Prostate gland (tissue), 2 donors: ENCODE results near the gene MAD1L1.

Experiments used
- CTCF ChIP-seq, 4 experiments: fragments of 200-600 bp in 2 of 4; fragments of 450-650 bp in 2 of 4; sonication (generic) in 2 of 4; IDR thresholded peaks; 1 replicate in 3 of 4; 2 replicates in 1 of 4; pipeline ENCODE4 v1.5.1; 2016 to 2019; ENCODE audit warnings: antibody characterized with exemption in 4 of 4, mild to moderate bottlenecking in 2 of 4, moderate library complexity in 2 of 4
- POLR2A ChIP-seq: fragments of 450-650 bp; IDR thresholded peaks from one replicate; pipeline ENCODE4 v1.6.1; 2016; ENCODE audit warnings: antibody characterized with exemption, mild to moderate bottlenecking
- POLR2AphosphoS5 ChIP-seq: sonication (generic); formaldehyde crosslinking; IDR thresholded peaks from one replicate; pipeline ENCODE4 v1.6.1; 2017; ENCODE audit warnings: antibody characterized with exemption

- TF ChIP-seq CTCF (IDR thresholded peaks at IDR 0.05) (no peak), POLR2A (no peak), POLR2AphosphoS5 (no peak)
These were observed 263.1 kb downstream of the MAD1L1 start for GRCh38 chr7:1969459-1970284.
